Uterus (tissue), 4 donors: ENCODE data around the gene TEX29. TPM values are rescaled to one million over a fixed set of nuclear protein-coding genes. Genes with fewer than 3 reads are reported as not detected.

Experiments used
- DNase-seq, 2 donors: peaks; one replicate each; pipeline ENCODE4 v3.0.0-alpha.2; 2019 to 2020
- H3K27ac ChIP-seq, 2 donors: fragments of 200-600 bp; sonication (generic); 1 replicate in 1 of 2; 2 replicates in 1 of 2; pipeline ENCODE4 v1.5.1; 2016 to 2018
- H3K27me3 ChIP-seq, 2 donors: fragments of 200-600 bp; sonication (generic); one replicate each; pipeline ENCODE4 v1.5.1; 2018 to 2019; ENCODE audit warnings: control low read depth in 1 of 2
- H3K36me3 ChIP-seq, 2 donors: fragments of 200-600 bp; sonication (generic); one replicate each; pipeline ENCODE4 v1.5.1; 2019; ENCODE audit warnings: control low read depth in 1 of 2
- H3K4me1 ChIP-seq, 2 donors: fragments of 200-600 bp; sonication (generic); one replicate each; pipeline ENCODE4 v1.5.1; 2018 to 2019; ENCODE audit warnings: control low read depth in 1 of 2
- H3K4me3 ChIP-seq, 2 donors: fragments of 200-600 bp; sonication (generic); 1 replicate in 1 of 2; 2 replicates in 1 of 2; pipeline ENCODE4 v1.5.1; 2018 to 2019; ENCODE audit warnings: mild to moderate bottlenecking in 1 of 2
- H3K9me3 ChIP-seq, 2 donors: fragments of 200-600 bp; sonication (generic); one replicate each; pipeline ENCODE4 v1.5.1; 2019; ENCODE audit warnings: control low read depth in 1 of 2
- POLR2A ChIP-seq, 2 donors: fragments of 450-650 bp; IDR thresholded peaks; one replicate each; pipeline ENCODE4 v1.6.1; 2016; ENCODE audit warnings: antibody characterized with exemption in 2 of 2, mild to moderate bottlenecking in 1 of 2, moderate library complexity in 1 of 2
- intact Hi-C: fragments of 100-400 bp; cut with DNase I; formaldehyde crosslinking; loops from one replicate; pipeline ENCODE4 v1.15.1; 2023; ENCODE audit warnings: low total_unique reads
- total RNA-seq, 4 donors: library from RNA; depleted of rRNA in 3 of 4; stranded (reverse); fragments of >200 nt in 3 of 4; gene quantifications; one replicate each; pipeline versions ENCODE4 v1.1.0 to v1.2.4, GENCODE V29; 2014 to 2023
- TF ChIP-seq, protein P1 (sequence below), 4 experiments: fragments of 200-600 bp in 2 of 4; fragments of 450-650 bp in 2 of 4; sonication (generic) in 2 of 4; IDR thresholded peaks; one replicate each; pipeline ENCODE4 v1.5.1; 2016 to 2019; ENCODE audit warnings: antibody characterized with exemption in 4 of 4, mild to moderate bottlenecking in 2 of 4, moderate library complexity in 1 of 4
- donor health status: DM: yes; HTN: yes; CAD: no.

TEX29 gene
- total RNA-seq, 4 donors from 2014 or later: 0.91 TPM; not detected in 3

GRCh38 chr13:111325146-111325890 is 4.9 kb downstream of the TEX29 start:
- intact Hi-C loops: no loop called here

DNA sequence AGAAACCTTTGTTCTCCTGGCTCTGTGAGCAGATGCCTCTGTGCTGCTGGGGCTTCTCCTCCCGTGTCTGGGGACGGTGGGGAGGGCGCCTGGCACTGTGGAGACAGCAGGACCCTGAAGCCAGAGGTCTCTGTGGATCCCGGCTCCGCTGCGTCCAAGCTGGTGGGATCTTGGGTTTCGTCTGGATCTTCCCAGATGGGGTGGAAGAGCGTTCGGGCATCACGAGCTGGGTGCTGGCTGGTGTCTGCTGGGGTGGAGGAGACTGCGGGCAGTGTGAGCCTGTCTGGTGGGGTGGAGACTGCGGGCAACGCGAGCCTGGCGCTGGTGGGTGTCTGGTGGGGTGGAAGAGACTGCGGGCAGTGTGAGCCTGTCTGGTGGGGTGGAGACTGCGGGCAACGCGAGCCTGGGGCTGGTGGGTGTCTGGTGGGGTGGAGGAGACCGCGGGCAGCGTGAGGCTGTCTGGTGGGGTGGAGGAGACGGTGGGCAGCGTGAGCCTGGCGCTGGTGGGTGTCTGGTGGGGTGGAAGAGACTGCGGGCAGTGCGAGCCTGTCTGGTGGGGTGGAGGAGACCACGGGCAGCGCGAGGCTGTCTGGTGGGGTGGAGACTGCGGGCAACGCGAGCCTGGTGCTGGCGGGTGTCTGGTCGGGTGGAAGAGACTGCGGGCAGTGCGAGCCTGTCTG is 5.6 kb downstream of the TEX29 start:
- Histone ChIP-seq H3K27me3 (no peaks in the 10 kb centered on the region), H3K4me1 (no peaks in the 10 kb centered on the region), H3K9me3 (no peaks in the 10 kb centered on the region), H3K36me3 (no peaks in the 10 kb centered on the region), H3K4me3 (no peak overlapping the region), H3K27ac (no peak overlapping the region)
- DNase-seq: no peak
- intact Hi-C loops: no loop called here
- TF ChIP-seq POLR2A (IDR thresholded peaks at IDR 0.05): no peak
- TF ChIP-seq, protein P1, sequence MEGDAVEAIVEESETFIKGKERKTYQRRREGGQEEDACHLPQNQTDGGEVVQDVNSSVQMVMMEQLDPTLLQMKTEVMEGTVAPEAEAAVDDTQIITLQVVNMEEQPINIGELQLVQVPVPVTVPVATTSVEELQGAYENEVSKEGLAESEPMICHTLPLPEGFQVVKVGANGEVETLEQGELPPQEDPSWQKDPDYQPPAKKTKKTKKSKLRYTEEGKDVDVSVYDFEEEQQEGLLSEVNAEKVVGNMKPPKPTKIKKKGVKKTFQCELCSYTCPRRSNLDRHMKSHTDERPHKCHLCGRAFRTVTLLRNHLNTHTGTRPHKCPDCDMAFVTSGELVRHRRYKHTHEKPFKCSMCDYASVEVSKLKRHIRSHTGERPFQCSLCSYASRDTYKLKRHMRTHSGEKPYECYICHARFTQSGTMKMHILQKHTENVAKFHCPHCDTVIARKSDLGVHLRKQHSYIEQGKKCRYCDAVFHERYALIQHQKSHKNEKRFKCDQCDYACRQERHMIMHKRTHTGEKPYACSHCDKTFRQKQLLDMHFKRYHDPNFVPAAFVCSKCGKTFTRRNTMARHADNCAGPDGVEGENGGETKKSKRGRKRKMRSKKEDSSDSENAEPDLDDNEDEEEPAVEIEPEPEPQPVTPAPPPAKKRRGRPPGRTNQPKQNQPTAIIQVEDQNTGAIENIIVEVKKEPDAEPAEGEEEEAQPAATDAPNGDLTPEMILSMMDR (IDR thresholded peaks at IDR 0.05): no peak

More at GRCh38 chr13:111325146-111325890, 4.9 kb downstream of the TEX29 start:
- no peak for DNase-seq
- TF ChIP-seq, protein P1 (IDR thresholded peaks at IDR 0.05): no peak
- no peak for TF ChIP-seq POLR2A (IDR thresholded peaks at IDR 0.05)
- Histone ChIP-seq H3K4me3 (no peak overlapping the region), H3K4me1 (no peaks in the 10 kb centered on the region), H3K27me3 (no peaks in the 10 kb centered on the region), H3K9me3 (no peaks in the 10 kb centered on the region), H3K27ac (no peak overlapping the region), H3K36me3 (no peaks in the 10 kb centered on the region)

DNA sequence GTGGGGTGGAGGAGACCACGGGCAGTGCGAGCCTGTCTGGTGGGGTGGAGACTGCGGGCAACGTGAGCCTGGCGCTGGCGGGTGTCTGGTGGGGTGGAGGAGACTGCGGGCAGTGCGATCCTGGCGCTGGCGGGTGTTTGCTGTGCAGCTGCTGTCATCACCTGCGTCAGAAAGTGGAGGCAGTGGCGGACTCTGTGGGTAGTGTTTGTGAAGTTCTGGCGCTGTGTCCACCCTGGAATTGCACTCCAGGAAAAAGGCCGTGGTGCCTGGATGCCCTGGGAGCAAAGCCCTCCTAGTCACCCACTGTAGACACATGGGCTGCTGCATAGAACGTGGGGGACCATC is 6.2 kb downstream of the TEX29 start:
- no peaks in the 10 kb centered on the region for H3K36me3 ChIP-seq
- no peak overlapping the region for H3K4me3 ChIP-seq
- intact Hi-C loops: no loop called here
- H3K4me1 ChIP-seq: no peaks in the 10 kb centered on the region
- no peak for TF ChIP-seq POLR2A (IDR thresholded peaks at IDR 0.05)
- TF ChIP-seq, protein P1 (IDR thresholded peaks at IDR 0.05): no peak
- no peak overlapping the region for H3K27ac ChIP-seq
- H3K27me3 ChIP-seq: no peaks in the 10 kb centered on the region
- no peak for DNase-seq
- no peaks in the 10 kb centered on the region for H3K9me3 ChIP-seq

GRCh38 chr13:111326981-111327642 is 6.7 kb downstream of the TEX29 start:
- intact Hi-C loops: no loop called here
- H3K36me3 ChIP-seq: no peaks in the 10 kb centered on the region
- no peak overlapping the region for H3K27ac ChIP-seq
- no peaks in the 10 kb centered on the region for H3K4me1 ChIP-seq
- H3K27me3 ChIP-seq: no peaks in the 10 kb centered on the region
- H3K9me3 ChIP-seq: no peaks in the 10 kb centered on the region
- H3K4me3 ChIP-seq: no peak overlapping the region
- TF ChIP-seq POLR2A (IDR thresholded peaks at IDR 0.05): no peak
- TF ChIP-seq, protein P1 (IDR thresholded peaks at IDR 0.05): no peak
- no peak for DNase-seq
